Measurements from ENCODE around the gene C8B. TPM values are rescaled to one million over a fixed set of nuclear protein-coding genes. Genes with fewer than 3 reads are reported as not detected.

Gene C8B
- total and polyA plus RNA-seq, 2 donors (not counting 1 experiment from before 2014, with no cell fraction given), result not detected

DNA sequence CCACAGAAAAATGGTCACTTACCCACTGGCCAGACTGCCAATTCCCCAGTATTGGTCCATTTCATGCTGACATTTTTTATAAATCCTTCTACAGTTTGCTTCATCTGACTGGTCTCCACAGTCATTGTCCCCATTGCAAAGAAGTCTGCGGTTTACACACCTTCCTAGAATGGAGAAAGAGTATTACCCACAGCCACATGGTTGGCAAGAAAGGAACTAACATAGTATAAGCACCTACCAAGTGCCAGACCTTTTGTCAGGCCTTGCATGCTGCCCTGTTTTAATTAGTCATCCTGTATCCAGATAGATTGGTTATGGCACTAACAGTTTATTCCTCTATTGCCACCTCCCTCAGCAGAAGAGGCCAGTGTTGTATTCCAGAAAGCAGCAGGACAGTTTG, 11.2 kb downstream of the C8B start:
- no peak overlapping the region for H3K4me2 ChIP-seq (replicated peaks; ENCODE audit: low read depth, low read length, poor library complexity, severe bottlenecking)
- no peak overlapping the region for H3K9ac ChIP-seq (ENCODE audit: low read length)
- H3K27me3 ChIP-seq (replicated peaks in 1 of 4; ENCODE audit: control extremely low read depth in 1 of 4, control insufficient read depth in 3 of 4, insufficient read depth in 4 of 4, low read length in 3 of 4), result no peaks in the 10 kb centered on the region
- no peaks in the 10 kb centered on the region for H3K4me1 Mint-ChIP-seq
- ATAC-seq (ENCODE audit: low read depth) (no peak), DNase-seq (no peak)
- POLR2A ChIA-PET, result no interaction called here
- CTCF ChIA-PET, result no interaction called here
- no peaks in the 10 kb centered on the region for H3K9me3 Mint-ChIP-seq (ENCODE audit: insufficient read depth)
- no peak overlapping the region for H3K27ac Mint-ChIP-seq
- no peaks in the 10 kb centered on the region for H4K20me1 ChIP-seq (ENCODE audit: control insufficient read depth, insufficient read depth, low read length, poor library complexity, severe bottlenecking)
- no peaks in the 10 kb centered on the region for H3K79me2 ChIP-seq (ENCODE audit: control insufficient read depth, insufficient read depth, low read length)
- H3K36me3 ChIP-seq (replicated peaks in 1 of 2; ENCODE audit: control extremely low read depth in 1 of 2, control insufficient read depth in 1 of 2, extremely low read depth in 1 of 2, insufficient read depth in 2 of 2, low read length in 1 of 2), result no peaks in the 10 kb centered on the region
- H3K4me3 Mint-ChIP-seq, result no peak overlapping the region
- H2AFZ ChIP-seq (ENCODE audit: insufficient read depth, low read depth, low read length, poor library complexity, severe bottlenecking), result no peak overlapping the region
- WGBS (ENCODE audit: insufficient coverage), result no CpG with 5 or more reads among the region's 1 CpG
- H3K27ac ChIP-seq (ENCODE audit: low read length in 2 of 2), result no peak overlapping the region
- TF ChIP-seq, protein P1, sequence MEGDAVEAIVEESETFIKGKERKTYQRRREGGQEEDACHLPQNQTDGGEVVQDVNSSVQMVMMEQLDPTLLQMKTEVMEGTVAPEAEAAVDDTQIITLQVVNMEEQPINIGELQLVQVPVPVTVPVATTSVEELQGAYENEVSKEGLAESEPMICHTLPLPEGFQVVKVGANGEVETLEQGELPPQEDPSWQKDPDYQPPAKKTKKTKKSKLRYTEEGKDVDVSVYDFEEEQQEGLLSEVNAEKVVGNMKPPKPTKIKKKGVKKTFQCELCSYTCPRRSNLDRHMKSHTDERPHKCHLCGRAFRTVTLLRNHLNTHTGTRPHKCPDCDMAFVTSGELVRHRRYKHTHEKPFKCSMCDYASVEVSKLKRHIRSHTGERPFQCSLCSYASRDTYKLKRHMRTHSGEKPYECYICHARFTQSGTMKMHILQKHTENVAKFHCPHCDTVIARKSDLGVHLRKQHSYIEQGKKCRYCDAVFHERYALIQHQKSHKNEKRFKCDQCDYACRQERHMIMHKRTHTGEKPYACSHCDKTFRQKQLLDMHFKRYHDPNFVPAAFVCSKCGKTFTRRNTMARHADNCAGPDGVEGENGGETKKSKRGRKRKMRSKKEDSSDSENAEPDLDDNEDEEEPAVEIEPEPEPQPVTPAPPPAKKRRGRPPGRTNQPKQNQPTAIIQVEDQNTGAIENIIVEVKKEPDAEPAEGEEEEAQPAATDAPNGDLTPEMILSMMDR (IDR thresholded peaks at IDR 0.05), result no peak
- no peak for TF ChIP-seq EZH2 (IDR thresholded peaks at IDR 0.05; ENCODE audit: borderline replicate concordance, insufficient read depth, low read depth, low read length, poor library complexity, severe bottlenecking)
- no peak overlapping the region for H3K4me3 ChIP-seq (ENCODE audit: control extremely low read depth in 1 of 5, extremely low read depth in 1 of 5, insufficient read depth in 1 of 5, low read depth in 2 of 5, low read length in 4 of 5)
- intact Hi-C loops (cut with micrococcal nuclease), result no loop called here
- peaks cover 16% of the 10 kb centered on the region for H3K27me3 Mint-ChIP-seq
- no peaks in the 10 kb centered on the region for H3K9me3 ChIP-seq (ENCODE audit: control extremely low read depth in 1 of 3, control insufficient read depth in 2 of 3, insufficient read depth in 1 of 3, low read length in 2 of 3)
- H3K4me1 ChIP-seq (ENCODE audit: control insufficient read depth in 2 of 2, insufficient read depth in 2 of 2, low read length in 2 of 2), result no peaks in the 10 kb centered on the region

DNA sequence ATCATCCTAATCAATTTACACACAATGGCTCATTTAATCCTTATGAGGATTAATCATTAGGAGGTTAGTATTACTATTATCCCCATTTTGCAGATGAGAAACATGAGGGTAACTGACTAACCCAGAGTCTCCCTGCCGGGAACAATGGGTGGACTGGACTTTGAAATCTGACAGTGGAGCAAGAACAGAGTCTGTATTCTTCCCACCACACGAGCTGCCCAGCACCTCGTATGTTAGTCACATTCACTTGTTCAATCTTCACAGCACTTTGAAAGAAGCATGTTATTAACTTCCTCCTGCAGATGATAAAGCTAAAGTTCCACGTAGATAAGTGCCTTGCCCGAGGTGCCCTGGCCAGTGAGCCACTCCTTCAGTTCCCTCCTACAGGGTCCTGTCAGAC, 12.4 kb downstream of the C8B start:
- Mint-ChIP-seq H3K9me3 (ENCODE audit: insufficient read depth) (no peaks in the 10 kb centered on the region), H3K27me3 (peaks cover 16% of the 10 kb centered on the region), H3K4me3 (no peak overlapping the region), H3K4me1 (no peaks in the 10 kb centered on the region), H3K27ac (no peak overlapping the region)
- no peaks in the 10 kb centered on the region for H3K36me3 ChIP-seq (replicated peaks in 1 of 2; ENCODE audit: control extremely low read depth in 1 of 2, control insufficient read depth in 1 of 2, extremely low read depth in 1 of 2, insufficient read depth in 2 of 2, low read length in 1 of 2)
- no peak overlapping the region for H3K9ac ChIP-seq (ENCODE audit: low read length)
- no peak overlapping the region for H2AFZ ChIP-seq (ENCODE audit: insufficient read depth, low read depth, low read length, poor library complexity, severe bottlenecking)
- ATAC-seq (ENCODE audit: low read depth) (no peak), DNase-seq (no peak)
- intact Hi-C loops (cut with micrococcal nuclease), result no loop called here
- no peaks in the 10 kb centered on the region for H3K4me1 ChIP-seq (ENCODE audit: control insufficient read depth in 2 of 2, insufficient read depth in 2 of 2, low read length in 2 of 2)
- no peaks in the 10 kb centered on the region for H3K27me3 ChIP-seq (replicated peaks in 1 of 4; ENCODE audit: control extremely low read depth in 1 of 4, control insufficient read depth in 3 of 4, insufficient read depth in 4 of 4, low read length in 3 of 4)
- CTCF ChIA-PET, result no interaction called here
- H3K4me2 ChIP-seq (replicated peaks; ENCODE audit: low read depth, low read length, poor library complexity, severe bottlenecking), result no peak overlapping the region
- no peaks in the 10 kb centered on the region for H3K9me3 ChIP-seq (ENCODE audit: control extremely low read depth in 1 of 3, control insufficient read depth in 2 of 3, insufficient read depth in 1 of 3, low read length in 2 of 3)
- 53% methylated on average over 5 of the region's 5 CpGs for WGBS (ENCODE audit: insufficient coverage)
- no peak overlapping the region for H3K27ac ChIP-seq (ENCODE audit: low read length in 2 of 2)
- no peak overlapping the region for H3K4me3 ChIP-seq (ENCODE audit: control extremely low read depth in 1 of 5, extremely low read depth in 1 of 5, insufficient read depth in 1 of 5, low read depth in 2 of 5, low read length in 4 of 5)
- H4K20me1 ChIP-seq (ENCODE audit: control insufficient read depth, insufficient read depth, low read length, poor library complexity, severe bottlenecking), result no peaks in the 10 kb centered on the region
- POLR2A ChIA-PET, result no interaction called here
- H3K79me2 ChIP-seq (ENCODE audit: control insufficient read depth, insufficient read depth, low read length), result no peaks in the 10 kb centered on the region
- TF ChIP-seq, protein P1 (IDR thresholded peaks at IDR 0.05), result no peak
- no peak for TF ChIP-seq EZH2 (IDR thresholded peaks at IDR 0.05; ENCODE audit: borderline replicate concordance, insufficient read depth, low read depth, low read length, poor library complexity, severe bottlenecking)

All from B cell (primary cell).